SK-N-SH (cell line): ENCODE results near the gene LRIF1.

Experiments
- CTCF ChIP-seq: fragments of 200-600 bp; sonication (generic); IDR thresholded peaks from 2 replicates; pipeline ENCODE4 v1.6.1; 2017; ENCODE audit warnings: antibody characterized with exemption, mild to moderate bottlenecking, moderate library complexity
- EZH2phosphoT487 ChIP-seq: fragments of 200-600 bp; sonication (generic); IDR thresholded peaks from 2 replicates; pipeline ENCODE4 v1.6.1; 2017; ENCODE audit warnings: low read depth, mixed run types, mild to moderate bottlenecking, antibody characterized with exemption, moderate library complexity, borderline replicate concordance
- MAX ChIP-seq: IDR thresholded peaks from 2 replicates; pipeline ENCODE4 v1.4.0; 2012; ENCODE audit warnings: low read depth
- RFX5 ChIP-seq: IDR thresholded peaks from 2 replicates; pipeline ENCODE4 v1.6.1; 2012; ENCODE audit warnings: mild to moderate bottlenecking, improper control_type of control experiment, low read length
- TAF1 ChIP-seq: IDR thresholded peaks from 2 replicates; pipeline ENCODE4 v1.6.1; 2012; ENCODE audit warnings: low read depth, mild to moderate bottlenecking, low read length, moderate library complexity, borderline replicate concordance

GRCh38 chr1:110945626-110946025 lies 18.1 kb downstream of the LRIF1 start:
- TF ChIP-seq CTCF (no peak), MAX (no peak), EZH2phosphoT487 (no peak), RFX5 (no peak), TAF1 (no peak)
